Glutamatergic neuron (in vitro differentiated cells): Measurements from ENCODE around the gene ZBED3. TPM values are rescaled to one million over a fixed set of nuclear protein-coding genes. Genes with fewer than 3 reads are reported as not detected.

Experiments used
- DNase-seq: peaks from one replicate; pipeline ENCODE4 v3.0.0; 2022
- H3K27ac Mint-ChIP-seq: one replicate; pipeline ENCODE4 v1.8.0; 2020; ENCODE audit warnings: mild to moderate bottlenecking, mixed read lengths, inconsistent platforms; ENCODE audit not compliant: unreplicated experiment
- H3K27me3 Mint-ChIP-seq: one replicate; pipeline ENCODE4 v1.8.0; 2020; ENCODE audit warnings: mild to moderate bottlenecking, moderate library complexity, mixed read lengths, inconsistent platforms; ENCODE audit not compliant: unreplicated experiment
- H3K36me3 Mint-ChIP-seq: one replicate; pipeline ENCODE4 v1.8.0; 2020; ENCODE audit warnings: mild to moderate bottlenecking, mixed read lengths, inconsistent platforms; ENCODE audit not compliant: unreplicated experiment
- H3K4me1 Mint-ChIP-seq: one replicate; pipeline ENCODE4 v1.8.0; 2020; ENCODE audit warnings: mild to moderate bottlenecking, low read depth, mixed read lengths, inconsistent platforms; ENCODE audit not compliant: unreplicated experiment
- H3K4me3 Mint-ChIP-seq: one replicate; pipeline ENCODE4 v1.8.0; 2020; ENCODE audit warnings: mild to moderate bottlenecking, mixed read lengths, inconsistent platforms; ENCODE audit not compliant: unreplicated experiment
- H3K9me3 Mint-ChIP-seq: one replicate; pipeline ENCODE4 v1.8.0; 2020; ENCODE audit warnings: mild to moderate bottlenecking, moderate library complexity, mixed read lengths, inconsistent platforms; ENCODE audit not compliant: unreplicated experiment
- CTCF ChIP-seq: fragments of 200-600 bp; sonication (generic); IDR thresholded peaks from one replicate; pipeline ENCODE4 v1.5.0; 2021; ENCODE audit not compliant: partially characterized antibody, unreplicated experiment
- total RNA-seq: library from RNA; stranded (reverse); fragmentation: NEBNext Ultra II Directional; extraction: Animal tissue kit (Norgen Biotek cat#: 25700); gene quantifications from one replicate; pipeline ENCODE4 v1.2.1, GENCODE V29; 2021; ENCODE audit not compliant: unreplicated experiment

The ZBED3 gene
- total RNA-seq, 1 donor from 2014 or later, result 7.0 TPM

- H3K9me3 Mint-ChIP-seq, result peaks cover 16% of the 10 kb centered on the region
- no peak for DNase-seq
- H3K27me3 Mint-ChIP-seq, result peaks cover 5% of the 10 kb centered on the region
- no peak overlapping the region for H3K27ac Mint-ChIP-seq
- peaks cover 16% of the 10 kb centered on the region for H3K36me3 Mint-ChIP-seq
- peaks cover 3% of the 10 kb centered on the region for H3K4me1 Mint-ChIP-seq
- no peak for TF ChIP-seq CTCF
- H3K4me3 Mint-ChIP-seq, result no peak overlapping the region
Measured at GRCh38 chr5:77033338-77033737, 53.7 kb downstream of the ZBED3 start.

DNA sequence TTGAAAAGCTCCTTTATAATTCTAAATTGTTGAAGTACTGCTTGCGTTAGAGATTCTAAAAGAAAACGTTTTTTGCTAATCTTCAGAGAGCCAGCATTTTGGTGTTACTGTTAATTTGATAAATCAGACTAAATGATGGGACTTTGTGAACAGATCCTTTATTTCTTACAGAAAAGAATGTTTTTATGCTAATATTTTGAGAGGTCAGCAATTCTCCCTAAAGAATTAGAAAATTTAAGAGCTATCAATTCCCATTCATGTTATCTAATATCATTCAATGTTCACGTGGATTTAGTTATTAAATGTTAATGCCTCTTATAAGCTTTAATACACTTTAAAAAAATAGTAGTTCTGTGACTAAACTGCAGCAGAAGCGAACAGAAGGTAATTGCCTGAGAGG lies 54.5 kb downstream of the ZBED3 start:
- no peak for DNase-seq
- Mint-ChIP-seq H3K9me3 (peaks cover 19% of the 10 kb centered on the region), H3K4me1 (peaks cover 3% of the 10 kb centered on the region), H3K27me3 (peaks cover 5% of the 10 kb centered on the region), H3K27ac (no peak overlapping the region), H3K36me3 (peaks cover 18% of the 10 kb centered on the region), H3K4me3 (no peak overlapping the region)
- TF ChIP-seq CTCF, result no peak

- H3K27me3 Mint-ChIP-seq, result peaks cover 5% of the 10 kb centered on the region
- H3K36me3 Mint-ChIP-seq, result peaks cover 18% of the 10 kb centered on the region
- no peak for DNase-seq
- TF ChIP-seq CTCF, result no peak
- no peak overlapping the region for H3K4me3 Mint-ChIP-seq
- H3K9me3 Mint-ChIP-seq, result peaks cover 19% of the 10 kb centered on the region
- H3K4me1 Mint-ChIP-seq, result peaks cover 3% of the 10 kb centered on the region
- H3K27ac Mint-ChIP-seq, result no peak overlapping the region
Measured at GRCh38 chr5:77031891-77032290, 55.2 kb downstream of the ZBED3 start.

DNA sequence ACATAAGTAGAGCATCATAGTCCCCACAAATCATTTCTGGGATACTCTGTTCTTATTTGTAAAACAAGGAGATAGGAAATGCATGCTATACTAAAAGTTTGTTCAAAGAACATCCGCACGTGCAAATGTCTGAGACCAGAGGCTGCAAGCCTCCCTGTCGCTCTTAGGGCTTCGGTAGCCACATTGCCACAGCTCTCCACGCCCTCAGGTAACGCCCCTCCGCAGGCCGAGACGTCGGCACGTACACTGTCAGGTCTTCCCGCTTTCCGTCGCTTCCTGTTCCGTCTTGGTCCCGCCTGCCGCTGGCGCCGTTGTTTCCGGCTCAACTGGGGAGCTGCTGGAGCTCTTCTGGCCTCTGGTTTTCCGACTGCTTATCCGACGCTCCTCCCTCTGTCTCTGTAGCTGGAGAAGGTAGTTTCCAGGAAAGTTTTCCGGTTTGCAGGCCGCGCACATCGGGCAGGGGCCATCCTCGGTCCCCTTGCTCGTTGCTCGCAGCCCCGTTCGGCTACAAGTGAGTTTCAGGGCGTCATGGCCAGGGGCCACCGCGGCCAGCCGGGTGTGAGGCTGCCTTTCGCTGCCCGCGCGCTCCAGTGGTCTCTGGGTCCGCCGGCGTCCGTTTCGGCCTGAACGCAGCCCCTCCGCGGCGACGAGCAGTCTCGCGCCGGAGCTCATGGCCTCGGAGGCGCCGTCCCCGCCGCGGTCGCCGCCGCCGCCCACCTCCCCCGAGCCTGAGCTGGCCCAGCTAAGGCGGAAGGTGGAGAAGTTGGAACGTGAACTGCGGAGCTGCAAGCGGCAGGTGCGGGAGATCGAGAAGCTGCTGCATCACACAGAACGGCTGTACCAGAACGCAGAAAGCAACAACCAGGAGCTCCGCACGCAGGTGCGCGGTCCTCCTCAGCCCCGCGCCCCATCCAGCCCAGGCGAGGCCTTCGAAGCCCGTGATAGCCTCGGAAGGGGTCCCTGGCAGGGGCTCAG lies 56.7 kb downstream of the ZBED3 start, which contains the start of gene AGGF1:
Gene AGGF1 (plus strand): TSS at position 308 of the 975 bp plus-strand sequence. CDS start 363 bp downstream, at position 671.
- Mint-ChIP-seq H3K27ac (peak within 1 kb of the TSS; percentile 77), H3K27me3 (peaks cover 5% of the 10 kb centered on the region), H3K4me3 (peak within 1 kb of the TSS; percentile 93), H3K36me3 (peaks cover 18% of the 10 kb centered on the region), H3K4me1 (peaks cover 3% of the 10 kb centered on the region), H3K9me3 (peaks cover 19% of the 10 kb centered on the region)
- DNase-seq, result peak; percentile 89
- TF ChIP-seq CTCF, result no peak

DNA sequence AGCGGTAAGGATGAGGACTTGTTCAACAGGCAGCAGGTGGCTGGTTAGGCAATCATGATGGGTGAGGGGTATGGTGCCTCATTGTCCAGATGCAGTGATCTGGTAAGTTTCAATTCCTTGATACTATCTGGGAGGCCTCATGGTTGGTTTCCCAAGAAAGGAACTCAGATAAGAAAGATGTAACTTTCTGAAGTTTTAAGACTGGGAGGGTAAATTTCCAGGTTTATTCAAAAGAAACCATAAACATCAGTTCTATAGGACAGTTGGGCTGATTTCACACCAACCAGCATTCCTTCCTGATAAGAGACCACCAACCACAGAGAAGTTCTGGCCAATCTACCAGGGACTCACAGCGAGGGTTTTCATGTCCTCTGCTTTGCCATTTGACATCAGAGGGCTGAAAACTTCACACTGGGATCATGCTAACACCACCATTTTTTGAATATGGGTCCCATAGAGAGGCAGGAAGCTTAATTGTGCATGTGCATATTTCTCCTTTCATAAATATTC lies 57.7 kb downstream of the ZBED3 start:
- no peak for TF ChIP-seq CTCF
- Mint-ChIP-seq H3K36me3 (peaks cover 18% of the 10 kb centered on the region), H3K9me3 (peaks cover 19% of the 10 kb centered on the region), H3K4me1 (peaks cover 3% of the 10 kb centered on the region), H3K27ac (no peak overlapping the region), H3K27me3 (peaks cover 5% of the 10 kb centered on the region), H3K4me3 (peak overlapping the region; percentile 93)
- DNase-seq, result no peak
